Smooth muscle cell (in vitro differentiated cells): ENCODE results near the gene PKDREJ. TPM values are rescaled to one million over a fixed set of nuclear protein-coding genes. Genes with fewer than 3 reads are reported as not detected.

Source experiments
- DNase-seq: peaks from one replicate; lab custom pipeline; 2025; ENCODE audit not compliant: unreplicated experiment; lab: John Stamatoyannopoulos, UW
- H2AFZ ChIP-seq: fragments of 200-600 bp; sonication (generic); 2 replicates; pipeline ENCODE4 v1.6.0; 2016; ENCODE audit warnings: antibody characterized with exemption, low read depth, mild to moderate bottlenecking
- H3F3A ChIP-seq: fragments of 200-600 bp; sonication (generic); 2 replicates; pipeline ENCODE4 v1.6.0; 2017; ENCODE audit warnings: antibody characterized with exemption, low read depth
- H3K27ac ChIP-seq: fragments of 200-600 bp; sonication (generic); 2 replicates; pipeline ENCODE4 v1.5.1; 2016; ENCODE audit warnings: low read depth, mild to moderate bottlenecking
- H3K27me3 ChIP-seq: fragments of 200-600 bp; sonication (generic); 2 replicates; pipeline ENCODE4 v1.6.1; 2016; ENCODE audit warnings: low read depth, mild to moderate bottlenecking
- H3K36me3 ChIP-seq: fragments of 200-600 bp; sonication (generic); 2 replicates; pipeline ENCODE4 v1.5.1; 2016; ENCODE audit warnings: low read depth
- H3K4me1 ChIP-seq: fragments of 200-600 bp; sonication (generic); 2 replicates; pipeline ENCODE4 v1.5.1; 2016; ENCODE audit warnings: low read depth
- H3K4me2 ChIP-seq: fragments of 200-600 bp; sonication (generic); 2 replicates; pipeline ENCODE4 v1.6.0; 2016; ENCODE audit warnings: mild to moderate bottlenecking
- H3K4me3 ChIP-seq: fragments of 200-600 bp; sonication (generic); 2 replicates; pipeline ENCODE4 v1.5.1; 2016; ENCODE audit warnings: mild to moderate bottlenecking
- H3K79me2 ChIP-seq: fragments of 200-600 bp; sonication (generic); 2 replicates; pipeline ENCODE4 v1.6.0; 2016; ENCODE audit warnings: low read depth, mild to moderate bottlenecking
- H3K9ac ChIP-seq: fragments of 200-600 bp; sonication (generic); 2 replicates; pipeline ENCODE4 v1.6.0; 2016; ENCODE audit warnings: low read depth
- H3K9me3 ChIP-seq: fragments of 200-600 bp; sonication (generic); replicated peaks from 2 replicates; pipeline ENCODE4 v1.5.1; 2016; ENCODE audit warnings: low read depth
- H4K20me1 ChIP-seq: fragments of 200-600 bp; sonication (generic); 2 replicates; pipeline ENCODE4 v1.6.0; 2016; ENCODE audit warnings: low read depth
- CTCF ChIP-seq: fragments of 200-600 bp; sonication (generic); IDR thresholded peaks from 2 replicates; pipeline ENCODE4 v1.5.1; 2017; ENCODE audit warnings: borderline replicate concordance, mild to moderate bottlenecking, antibody characterized with exemption; ENCODE audit not compliant: insufficient read depth, poor library complexity, severe bottlenecking
- WGBS: methylation state at CpG from one replicate; pipeline ENCODE4 v1.1.7; 2016; ENCODE audit warnings: low lambda C conversion rate; 5-methylcytosine and 5-hydroxymethylcytosine counted together
- polyA plus RNA-seq: library from polyadenylated mRNA; unstranded; fragments of >200 nt; fragmentation: Nextera tagmentation; extraction: Ambion mirVana; gene quantifications from 2 replicates; pipeline ENCODE4 v1.2.1, GENCODE V29; 2016
- total RNA-seq: library from RNA; depleted of rRNA; stranded (reverse); fragments of >200 nt; gene quantifications from 2 replicates; pipeline ENCODE4 v1.2.3, GENCODE V29; 2014

Gene PKDREJ
- total and polyA plus RNA-seq, 2 experiments from 2014 or later = 0.05 TPM; not detected in 1

DNA sequence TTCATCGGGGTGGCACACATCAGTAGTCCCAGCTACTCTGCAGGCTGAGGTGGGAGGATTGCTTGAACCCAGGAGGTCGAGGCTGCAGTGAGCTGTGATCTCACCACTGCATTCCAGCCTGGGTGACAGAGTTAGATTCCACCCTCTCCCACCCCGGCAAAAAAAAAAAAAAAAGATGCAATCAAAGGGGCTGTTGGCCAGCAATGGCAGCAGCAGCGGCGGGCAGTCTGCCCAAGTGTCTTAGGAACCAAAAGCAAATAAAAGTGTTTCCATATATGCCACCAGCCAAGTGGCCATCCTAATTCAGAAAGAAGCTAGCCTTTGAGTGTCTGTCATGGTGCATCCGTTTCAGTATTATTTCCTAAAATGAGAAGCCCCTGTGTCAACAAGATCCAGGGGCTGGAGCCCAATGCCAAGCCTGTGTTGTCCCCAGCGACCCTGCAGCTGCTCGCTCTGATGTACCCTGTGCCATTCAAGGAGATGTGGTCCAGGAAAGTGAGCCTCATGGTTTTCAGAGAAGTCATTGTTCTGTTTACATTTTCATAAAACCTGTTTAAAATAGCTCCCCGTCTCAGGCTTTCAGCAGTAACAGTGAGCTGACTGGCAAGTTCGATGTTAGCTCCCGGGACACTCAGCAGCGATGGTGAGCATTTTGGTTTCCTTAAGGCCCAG lies 25.6 kb downstream of the PKDREJ start:
- no peaks in the 10 kb centered on the region for H3K4me1 ChIP-seq

GRCh38 chr22:46234969-46235368 lies 28.2 kb downstream of the PKDREJ start:
- Histone ChIP-seq H3K4me2 (no peak overlapping the region), H3K9me3 (no peaks in the 10 kb centered on the region)
- TF ChIP-seq CTCF = no peak

More for the DNA sequence above, 25.6 kb downstream of the PKDREJ start:
- DNase-seq = no peak
- no peak overlapping the region for H3K4me2 ChIP-seq
- no peaks in the 10 kb centered on the region for H3K27me3 ChIP-seq
- no peak for TF ChIP-seq CTCF
- H3K9me3 ChIP-seq = no peaks in the 10 kb centered on the region
- no peak overlapping the region for H3K4me3 ChIP-seq
- no peaks in the 10 kb centered on the region for H4K20me1 ChIP-seq
- H3K9ac ChIP-seq = no peak overlapping the region
- no peaks in the 10 kb centered on the region for H3K36me3 ChIP-seq
- H3F3A ChIP-seq = no peaks in the 10 kb centered on the region
- no peaks in the 10 kb centered on the region for H3K79me2 ChIP-seq
- no peak overlapping the region for H3K27ac ChIP-seq
- H2AFZ ChIP-seq = no peak overlapping the region
- WGBS = 94% methylated on average over 12 of the region's 12 CpGs

DNA sequence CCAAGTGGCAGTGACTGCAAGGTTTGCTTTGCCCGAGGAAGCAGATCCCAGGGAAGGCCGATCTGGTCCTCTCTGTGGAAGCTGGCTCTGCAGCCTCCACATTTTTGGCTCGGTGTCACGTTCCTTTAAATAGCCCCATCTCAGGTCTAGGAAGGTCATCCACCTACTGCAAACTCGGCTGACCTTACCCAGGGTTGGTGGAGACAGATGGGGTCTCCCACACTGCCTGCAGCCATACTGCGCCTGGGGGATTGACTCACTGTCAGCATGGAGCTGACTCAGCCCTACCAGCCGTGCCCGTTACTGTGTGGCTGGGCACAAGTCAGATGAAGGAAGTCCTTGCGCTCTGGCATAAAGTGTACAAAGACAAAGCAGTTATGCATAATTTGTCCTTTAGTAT lies 29.9 kb downstream of the PKDREJ start:
- H3K9ac ChIP-seq = no peak overlapping the region
- H3K27ac ChIP-seq = no peak overlapping the region
- H2AFZ ChIP-seq = no peak overlapping the region
- no peaks in the 10 kb centered on the region for H3K36me3 ChIP-seq
- H3K4me3 ChIP-seq = no peak overlapping the region
- no peak overlapping the region for H3K4me2 ChIP-seq
- H3K4me1 ChIP-seq = no peaks in the 10 kb centered on the region
- WGBS = 90% methylated on average over 9 of the region's 9 CpGs
- no peaks in the 10 kb centered on the region for H4K20me1 ChIP-seq
- H3K27me3 ChIP-seq = no peaks in the 10 kb centered on the region
- no peaks in the 10 kb centered on the region for H3K9me3 ChIP-seq
- no peaks in the 10 kb centered on the region for H3F3A ChIP-seq
- no peak for DNase-seq
- no peaks in the 10 kb centered on the region for H3K79me2 ChIP-seq
- TF ChIP-seq CTCF = no peak

More at GRCh38 chr22:46234969-46235368, 28.2 kb downstream of the PKDREJ start:
- H3K36me3 ChIP-seq = no peaks in the 10 kb centered on the region
- no peak overlapping the region for H3K4me3 ChIP-seq
- H3F3A ChIP-seq = no peaks in the 10 kb centered on the region
- no peaks in the 10 kb centered on the region for H3K27me3 ChIP-seq
- DNase-seq = no peak
- no peak overlapping the region for H3K27ac ChIP-seq
- H2AFZ ChIP-seq = no peak overlapping the region
- H3K79me2 ChIP-seq = no peaks in the 10 kb centered on the region
- no peak overlapping the region for H3K9ac ChIP-seq
- no peaks in the 10 kb centered on the region for H3K4me1 ChIP-seq
- no peaks in the 10 kb centered on the region for H4K20me1 ChIP-seq
- 97% methylated on average over 12 of the region's 12 CpGs for WGBS

- no peaks in the 10 kb centered on the region for H3F3A ChIP-seq
- 95% methylated on average over 13 of the region's 13 CpGs for WGBS
- H2AFZ ChIP-seq = no peak overlapping the region
- H3K4me1 ChIP-seq = no peaks in the 10 kb centered on the region
- H3K4me2 ChIP-seq = no peak overlapping the region
- H3K9ac ChIP-seq = no peak overlapping the region
- H3K79me2 ChIP-seq = no peaks in the 10 kb centered on the region
- DNase-seq = no peak
- no peak overlapping the region for H3K4me3 ChIP-seq
- no peak for TF ChIP-seq CTCF
- H3K27ac ChIP-seq = no peak overlapping the region
- H3K9me3 ChIP-seq = no peaks in the 10 kb centered on the region
- H3K27me3 ChIP-seq = no peaks in the 10 kb centered on the region
- H3K36me3 ChIP-seq = no peaks in the 10 kb centered on the region
- H4K20me1 ChIP-seq = no peaks in the 10 kb centered on the region
Measured at GRCh38 chr22:46230262-46230901, 32.8 kb downstream of the PKDREJ start.
